COR-L47 (cell line): ENCODE data around the gene GAMT.

Source experiments
- DNase-seq: peaks from one replicate; lab custom pipeline; 2025; lab: John Stamatoyannopoulos, UW

The GAMT gene

GRCh38 chr19:1384085-1384462 is 17.3 kb downstream of the GAMT start:
- no peak for DNase-seq

- peak; percentile 88 for DNase-seq
These were observed 17.8 kb downstream of the GAMT start, which contains the start of gene NDUFS7 for GRCh38 chr19:1383312-1384084. NDUFS7 (plus strand) TSS chr19:1383907; CDS start chr19:1383927, 20 bp downstream.

GRCh38 chr19:1383017-1383311 is 18.4 kb downstream of the GAMT start:
- DNase-seq: no peak

- DNase-seq: no peak
These were observed 19.1 kb downstream of the GAMT start for GRCh38 chr19:1382250-1382649.

- DNase-seq: no peak
These were observed 21.3 kb downstream of the GAMT start for GRCh38 chr19:1379961-1380489.

- DNase-seq: no peak
These were observed 22.0 kb downstream of the GAMT start for GRCh38 chr19:1379126-1379905.

- DNase-seq: no peak
These were observed 23.2 kb downstream of the GAMT start for GRCh38 chr19:1377965-1378785.

- no peak for DNase-seq
These were observed 24.0 kb downstream of the GAMT start for GRCh38 chr19:1377176-1377964.

GRCh38 chr19:1376415-1376805 is 24.9 kb downstream of the GAMT start:
- no peak for DNase-seq

GRCh38 chr19:1374250-1374577 is 27.1 kb downstream of the GAMT start:
- DNase-seq: no peak

GRCh38 chr19:1373534-1374249 is 27.6 kb downstream of the GAMT start:
- no peak for DNase-seq

- no peak for DNase-seq
These were observed 28.3 kb downstream of the GAMT start for GRCh38 chr19:1373042-1373533.

- DNase-seq: no peak
These were observed 30.6 kb downstream of the GAMT start for GRCh38 chr19:1370579-1371361.

GRCh38 chr19:1369214-1369805 is 32.0 kb downstream of the GAMT start:
- DNase-seq: no peak

- DNase-seq: no peak
These were observed 34.2 kb downstream of the GAMT start for GRCh38 chr19:1366899-1367870.

- DNase-seq: no peak
These were observed 35.0 kb downstream of the GAMT start for GRCh38 chr19:1366296-1366695.

GRCh38 chr19:1365319-1366269 is 35.7 kb downstream of the GAMT start:
- DNase-seq: no peak
